ENCODE data around the gene PVALEF. TPM values are rescaled to one million over a fixed set of nuclear protein-coding genes. Genes with fewer than 3 reads are reported as not detected.

Gene PVALEF
- total and polyA plus RNA-seq, 2 of the 8 experiments (the other 6 are each of a cell fraction or from before 2014, with no cell fraction given), result 0.03 TPM; not detected in 1

DNA sequence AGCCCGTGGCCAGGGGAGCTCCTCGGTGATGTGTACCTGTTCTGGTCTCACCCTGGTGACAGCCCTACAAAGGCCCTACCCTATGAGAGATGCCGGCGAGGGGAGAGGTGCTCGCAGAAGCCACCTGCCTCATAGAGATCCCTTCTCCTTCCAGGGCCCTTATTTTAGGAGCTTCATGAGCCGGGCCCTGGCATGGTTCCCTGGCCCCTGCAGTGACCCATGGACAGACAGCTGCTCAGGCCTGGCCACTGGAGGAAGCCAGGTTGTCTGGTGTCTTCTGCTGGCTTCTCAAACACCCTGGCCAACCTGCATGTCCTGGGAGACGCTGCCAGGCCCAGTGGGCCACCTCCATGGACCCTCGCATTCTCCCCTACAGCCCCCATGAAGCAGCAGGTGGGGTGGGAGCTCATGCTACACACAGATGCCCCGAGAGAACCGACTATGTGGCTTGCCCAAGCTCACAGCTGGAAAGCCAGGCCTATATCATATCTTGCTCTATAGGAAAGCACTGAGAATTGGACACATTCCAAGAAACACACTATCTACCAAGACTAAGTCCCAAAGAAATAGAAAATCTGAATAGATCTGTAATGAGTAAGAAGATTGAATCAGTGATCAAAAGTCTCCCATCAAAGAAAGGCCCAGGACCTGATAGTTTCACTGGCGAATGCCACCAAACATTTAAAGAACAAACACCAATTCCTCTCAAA, 7.9 kb downstream of the PVALEF start:
- no peak overlapping the region for H2BK15ac ChIP-seq (ENCODE audit: low read length)
- no peaks in the 10 kb centered on the region; a peak in 1 of 8 replicates for H3K36me3 ChIP-seq (ENCODE audit: control insufficient read depth in 2 of 4, insufficient read depth in 4 of 4, low read length in 3 of 4)
- no peak for FAIRE-seq
- WGBS, 2 experiments (ENCODE audit: extremely low coverage in 1 of 2, insufficient coverage in 1 of 2, insufficient read length in 1 of 2, insufficient replicate concordance in 2 of 2, low coverage in 1 of 2, low lambda C conversion rate in 2 of 2, missing lambda C conversion rate in 1 of 2), result 87% methylated on average over 11 of the region's 11 CpGs; no CpG with 5 or more reads in 1 of the 2 experiments
- H2BK5ac ChIP-seq (ENCODE audit: low read depth, low read length), result no peak overlapping the region
- H2BK20ac ChIP-seq (ENCODE audit: low read length), result no peak overlapping the region
- no peak overlapping the region for H4K8ac ChIP-seq (ENCODE audit: extremely low read depth, insufficient read depth, low read length)
- CTCF ChIA-PET (ENCODE audit: partially characterized antibody), result interaction anchor here (0.7 to 1.5 kb wide), 4 partner anchors 11 to 273 kb away, joined by 3 read pairs; no protein-coding TSS in a partner anchor
- no peak overlapping the region for H3K4me2 ChIP-seq (ENCODE audit: insufficient read depth in 1 of 2, low read depth in 2 of 2, low read length in 2 of 2)
- H2BK120ac ChIP-seq (replicated peaks; ENCODE audit: low read depth, low read length), result no peak overlapping the region
- no peak overlapping the region for H3K14ac ChIP-seq (ENCODE audit: insufficient read length)
- no peak overlapping the region for H3K4me3 ChIP-seq (ENCODE audit: extremely low read depth in 1 of 4, insufficient read depth in 2 of 4, low read depth in 3 of 4, low read length in 4 of 4)
- POLR2A ChIA-PET (ENCODE audit: partially characterized antibody), result no interaction called here
- no peak overlapping the region for H3K9ac ChIP-seq (replicated peaks in 1 of 4; ENCODE audit: extremely low read depth in 1 of 4, low read depth in 3 of 4, low read length in 3 of 4)
- peaks cover 6% of the 10 kb centered on the region for H3K23me2 ChIP-seq (ENCODE audit: low read depth, low read length)
- no peaks in the 10 kb centered on the region; the same call in 1 of the 2 replicates for H3K79me1 ChIP-seq (ENCODE audit: low read depth, low read length)
- no peak overlapping the region for H2BK12ac ChIP-seq (ENCODE audit: low read depth, low read length)
- no peak overlapping the region for H3K18ac ChIP-seq (ENCODE audit: extremely low read depth, low read length)
- no peak overlapping the region for H4K91ac ChIP-seq (replicated peaks; ENCODE audit: insufficient read length, low read length)
- H2AFZ ChIP-seq (ENCODE audit: low read length), result no peak overlapping the region
- H3K27me3 ChIP-seq (replicated peaks in 1 of 4; ENCODE audit: control insufficient read depth in 3 of 4, extremely low read depth in 1 of 4, insufficient read depth in 3 of 4, low read length in 3 of 4), result no peaks in the 10 kb centered on the region; a peak in 1 of 7 replicates
- H3K4me1 ChIP-seq (replicated peaks in 1 of 4; ENCODE audit: control insufficient read depth in 3 of 4, insufficient read depth in 4 of 4, low read length in 3 of 4), result no peaks in the 10 kb centered on the region
- no peak overlapping the region for H3K4ac ChIP-seq (replicated peaks; ENCODE audit: insufficient read length, low read depth, low read length)
- no peak for TF ChIP-seq TAF7 (optimal IDR thresholded peaks at IDR 0.05; ENCODE audit: borderline replicate concordance, low read depth, low read length)
- no peak for TF ChIP-seq EP300 (IDR thresholded peaks at IDR 0.05; ENCODE audit: borderline replicate concordance in 1 of 2, low read depth in 2 of 2, low read length in 2 of 2)
- TF ChIP-seq EZH2 (IDR thresholded peaks at IDR 0.05; ENCODE audit: low read depth, low read length, severe bottlenecking), result no peak
- no peak for TF ChIP-seq TAF1 (IDR thresholded peaks at IDR 0.05; ENCODE audit: low read depth, low read length)
- no peak for TF ChIP-seq MAFK (IDR thresholded peaks at IDR 0.05; ENCODE audit: low read depth, low read length)
- TF ChIP-seq, protein P1, sequence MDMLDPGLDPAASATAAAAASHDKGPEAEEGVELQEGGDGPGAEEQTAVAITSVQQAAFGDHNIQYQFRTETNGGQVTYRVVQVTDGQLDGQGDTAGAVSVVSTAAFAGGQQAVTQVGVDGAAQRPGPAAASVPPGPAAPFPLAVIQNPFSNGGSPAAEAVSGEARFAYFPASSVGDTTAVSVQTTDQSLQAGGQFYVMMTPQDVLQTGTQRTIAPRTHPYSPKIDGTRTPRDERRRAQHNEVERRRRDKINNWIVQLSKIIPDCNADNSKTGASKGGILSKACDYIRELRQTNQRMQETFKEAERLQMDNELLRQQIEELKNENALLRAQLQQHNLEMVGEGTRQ (IDR thresholded peaks at IDR 0.05; ENCODE audit: low read length), result no peak
- H4K20me1 ChIP-seq (replicated peaks in 1 of 2; ENCODE audit: control insufficient read depth in 1 of 2, insufficient read depth in 2 of 2, low read length in 2 of 2), result peaks cover 0 to 8% of the 10 kb centered on the region in 2 experiments
- no peak overlapping the region for H3K23ac ChIP-seq (ENCODE audit: insufficient read length)
- H3K56ac ChIP-seq (replicated peaks; ENCODE audit: insufficient read length, low read depth, low read length), result no peak overlapping the region
- no peak overlapping the region for H4K5ac ChIP-seq (ENCODE audit: insufficient read length, low read depth, low read length)
- H2AK5ac ChIP-seq (ENCODE audit: low read depth, low read length), result no peak overlapping the region
- DNase-seq (ENCODE audit: low read depth in 1 of 2, low spot score in 2 of 2), result no peak
- H3K27ac ChIP-seq (ENCODE audit: low read depth, low read length), result no peak overlapping the region
- H3K79me2 ChIP-seq (ENCODE audit: control insufficient read depth in 1 of 2, insufficient read depth in 2 of 2, low read length in 2 of 2), result peaks cover 0 to 4% of the 10 kb centered on the region in 2 experiments; a peak in 2 of 4 replicates
- H3K9me3 ChIP-seq (ENCODE audit: insufficient read depth in 2 of 2, low read depth in 1 of 2, low read length in 1 of 2), result no peaks in the 10 kb centered on the region
